GM23248 (cell line): ENCODE measurements around the gene DUSP5.

ENCODE experiments used
- EZH2 ChIP-seq: fragments of 200-600 bp; sonication (generic); IDR thresholded peaks from 2 replicates; pipeline ENCODE4 v1.6.1; 2018; ENCODE audit warnings: antibody characterized with exemption, mild to moderate bottlenecking; ENCODE audit not compliant: insufficient read depth, poor library complexity, severe bottlenecking
- EZH2phosphoT487 ChIP-seq: fragments of 200-600 bp; sonication (generic); IDR thresholded peaks from 2 replicates; pipeline ENCODE4 v1.6.1; 2018; ENCODE audit warnings: antibody characterized with exemption, moderate library complexity, mild to moderate bottlenecking, low read depth; ENCODE audit not compliant: insufficient read depth

GRCh38 chr10:110499796-110500514 lies 2.2 kb downstream of the DUSP5 start:
- no peak for TF ChIP-seq EZH2phosphoT487
- TF ChIP-seq EZH2, result no peak
